H9 (cell line): ENCODE measurements around the gene XRCC6. TPM values are rescaled to one million over a fixed set of nuclear protein-coding genes. Genes with fewer than 3 reads are reported as not detected.

ENCODE experiments used
- DNase-seq: peaks from one replicate; pipeline ENCODE4 v3.0.0-alpha.2; 2017
- H2AFZ ChIP-seq: one replicate; pipeline ENCODE4 v1.6.1; 2013; ENCODE audit warnings: mild to moderate bottlenecking, low read length, control low read depth, moderate library complexity
- H2AK5ac ChIP-seq: 2 replicates; pipeline ENCODE4 v1.6.1; 2013; ENCODE audit warnings: low read length, control low read depth, mixed read lengths; ENCODE audit not compliant: insufficient read length
- H2BK120ac ChIP-seq: one replicate; pipeline ENCODE4 v1.6.1; 2013; ENCODE audit warnings: low read depth, mild to moderate bottlenecking, low read length, control low read depth, inconsistent platforms; ENCODE audit not compliant: poor library complexity, severe bottlenecking
- H2BK12ac ChIP-seq: 2 replicates; pipeline ENCODE4 v1.6.1; 2013; ENCODE audit warnings: low read length, control low read depth, mixed read lengths, low read depth; ENCODE audit not compliant: insufficient read length
- H2BK15ac ChIP-seq: 2 replicates; pipeline ENCODE4 v1.6.1; 2013; ENCODE audit warnings: low read depth, low read length, control low read depth
- H2BK20ac ChIP-seq: one replicate; pipeline ENCODE4 v1.6.1; 2013; ENCODE audit warnings: low read depth, mild to moderate bottlenecking, low read length, control low read depth, inconsistent platforms; ENCODE audit not compliant: poor library complexity, severe bottlenecking
- H2BK5ac ChIP-seq: 2 replicates; pipeline ENCODE4 v1.6.1; 2013; ENCODE audit warnings: low read length, control low read depth, mixed read lengths; ENCODE audit not compliant: insufficient read length
- H3K14ac ChIP-seq: 2 replicates; pipeline ENCODE4 v1.6.1; 2013; ENCODE audit warnings: low read length, control low read depth; ENCODE audit not compliant: insufficient read depth
- H3K18ac ChIP-seq: 2 replicates; pipeline ENCODE4 v1.6.1; 2013; ENCODE audit warnings: low read depth, mild to moderate bottlenecking, mixed read lengths, low read length, control low read depth; ENCODE audit not compliant: insufficient read length
- H3K23ac ChIP-seq: 2 replicates; pipeline ENCODE4 v1.6.1; 2013; ENCODE audit warnings: low read length, control low read depth, mixed read lengths, low read depth; ENCODE audit not compliant: insufficient read length
- H3K23me2 ChIP-seq: 2 replicates; pipeline ENCODE4 v1.6.1; 2013; ENCODE audit warnings: low read depth, mild to moderate bottlenecking, mixed read lengths, low read length, control low read depth; ENCODE audit not compliant: insufficient read length, poor library complexity, severe bottlenecking
- H3K27ac ChIP-seq: 2 replicates; pipeline ENCODE4 v1.5.1; 2013; ENCODE audit warnings: low read length, control low read depth, mixed read lengths, low read depth; ENCODE audit not compliant: insufficient read length
- H3K27me3 ChIP-seq: 2 replicates; pipeline ENCODE4 v1.6.1; 2013; ENCODE audit warnings: low read length, control low read depth, inconsistent platforms; ENCODE audit not compliant: insufficient read depth
- H3K4ac ChIP-seq: 2 replicates; pipeline ENCODE4 v1.6.1; 2013; ENCODE audit warnings: low read depth, mild to moderate bottlenecking, control low read depth, inconsistent platforms, low read length, moderate library complexity
- H3K4me1 ChIP-seq: 2 replicates; pipeline ENCODE4 v1.6.1; 2013; ENCODE audit warnings: low read length, control low read depth, inconsistent platforms; ENCODE audit not compliant: insufficient read depth
- H3K4me2 ChIP-seq: 2 replicates; pipeline ENCODE4 v1.6.1; 2013; ENCODE audit warnings: low read length, control low read depth, mixed read lengths; ENCODE audit not compliant: insufficient read length, insufficient read depth
- H3K56ac ChIP-seq: 2 replicates; pipeline ENCODE4 v1.6.1; 2013; ENCODE audit warnings: low read depth, mild to moderate bottlenecking, mixed read lengths, low read length, control low read depth; ENCODE audit not compliant: insufficient read length
- H3K79me1 ChIP-seq: 2 replicates; pipeline ENCODE4 v1.6.1; 2013; ENCODE audit warnings: low read depth, mild to moderate bottlenecking, moderate library complexity, low read length, control low read depth, inconsistent platforms; ENCODE audit not compliant: insufficient read depth, poor library complexity, severe bottlenecking
- H3K79me2 ChIP-seq: 2 replicates; pipeline ENCODE4 v1.6.1; 2013; ENCODE audit warnings: low read length, control low read depth, inconsistent platforms; ENCODE audit not compliant: insufficient read depth
- H3K9ac ChIP-seq: 2 replicates; pipeline ENCODE4 v1.6.1; 2013; ENCODE audit warnings: low read length, control low read depth, mixed read lengths; ENCODE audit not compliant: insufficient read length; ENCODE audit errors: extremely low read depth
- H3K9me3 ChIP-seq: one replicate; pipeline ENCODE4 v1.6.1; 2013; ENCODE audit warnings: low read depth, low read length, inconsistent platforms; ENCODE audit not compliant: control insufficient read depth
- H3T11ph ChIP-seq: one replicate; pipeline ENCODE4 v1.6.1; 2013; ENCODE audit warnings: mild to moderate bottlenecking, low read length, control low read depth, inconsistent platforms
- H4K20me1 ChIP-seq: one replicate; pipeline ENCODE4 v1.6.1; 2013; ENCODE audit not compliant: control insufficient read depth, insufficient read length, insufficient read depth
- H4K5ac ChIP-seq: 2 replicates; pipeline ENCODE4 v1.6.1; 2013; ENCODE audit warnings: low read depth, mild to moderate bottlenecking, mixed read lengths, low read length, control low read depth; ENCODE audit not compliant: insufficient read length
- H4K8ac ChIP-seq: replicated peaks from 2 replicates; pipeline ENCODE4 v1.6.1; 2013; ENCODE audit warnings: low read length, control low read depth, mixed read lengths, low read depth; ENCODE audit not compliant: insufficient read length
- H4K91ac ChIP-seq: 2 replicates; pipeline ENCODE4 v1.6.1; 2013; ENCODE audit warnings: low read depth, mild to moderate bottlenecking, moderate library complexity, mixed read lengths, low read length, control low read depth; ENCODE audit not compliant: insufficient read length
- H3K27ac Mint-ChIP-seq, 3 experiments: 2 replicates in 2 of 3; 3 replicates in 1 of 3; pipeline ENCODE4 v1.8.0; 2020 to 2021; ENCODE audit warnings: mixed read lengths in 3 of 3, mild to moderate bottlenecking in 1 of 3, moderate library complexity in 1 of 3
- H3K27me3 Mint-ChIP-seq: 2 replicates; pipeline ENCODE4 v1.8.0; 2021; ENCODE audit warnings: low read depth, mild to moderate bottlenecking, moderate library complexity, mixed read lengths
- H3K36me3 Mint-ChIP-seq, 3 experiments: 2 replicates in 2 of 3; 3 replicates in 1 of 3; pipeline ENCODE4 v1.8.0; 2020 to 2021; ENCODE audit warnings: low read depth in 3 of 3, mixed read lengths in 3 of 3; ENCODE audit not compliant: insufficient read depth in 1 of 3
- H3K4me1 Mint-ChIP-seq, 2 experiments: 2 replicates each; pipeline ENCODE4 v1.8.0; 2020; ENCODE audit warnings: mixed read lengths in 2 of 2
- H3K4me3 Mint-ChIP-seq, 2 experiments: 2 replicates in 1 of 2; 3 replicates in 1 of 2; pipeline ENCODE4 v1.8.0; 2020 to 2021; ENCODE audit warnings: mild to moderate bottlenecking in 2 of 2, mixed read lengths in 2 of 2, moderate library complexity in 1 of 2
- H3K9me3 Mint-ChIP-seq, 2 experiments: 2 replicates in 1 of 2; 3 replicates in 1 of 2; pipeline ENCODE4 v1.8.0; 2020; ENCODE audit warnings: mild to moderate bottlenecking in 2 of 2, mixed read lengths in 2 of 2, moderate library complexity in 1 of 2
- CTCF ChIP-seq: fragments of 200-600 bp; sonication (generic); conservative IDR thresholded peaks from 3 replicates; pipeline ENCODE4 v1.8.0; 2021; ENCODE audit warnings: antibody characterized with exemption, mild to moderate bottlenecking
- WGBS: extraction: QIAGEN DNeasy Blood & Tissue Kit; methylation state at CpG from one replicate; pipeline ENCODE4 v1.1.7; 2013; ENCODE audit warnings: missing lambda C conversion rate, low lambda C conversion rate, mixed read lengths; ENCODE audit not compliant: insufficient read length; ENCODE audit errors: extremely low coverage; 5-methylcytosine and 5-hydroxymethylcytosine counted together
- total RNA-seq: library from RNA; stranded (reverse); gene quantifications from 2 replicates; pipeline ENCODE4 v1.2.1, GENCODE V29; 2021

XRCC6 gene
- total RNA-seq, 1 experiment from 2014 or later, result 461 TPM

DNA sequence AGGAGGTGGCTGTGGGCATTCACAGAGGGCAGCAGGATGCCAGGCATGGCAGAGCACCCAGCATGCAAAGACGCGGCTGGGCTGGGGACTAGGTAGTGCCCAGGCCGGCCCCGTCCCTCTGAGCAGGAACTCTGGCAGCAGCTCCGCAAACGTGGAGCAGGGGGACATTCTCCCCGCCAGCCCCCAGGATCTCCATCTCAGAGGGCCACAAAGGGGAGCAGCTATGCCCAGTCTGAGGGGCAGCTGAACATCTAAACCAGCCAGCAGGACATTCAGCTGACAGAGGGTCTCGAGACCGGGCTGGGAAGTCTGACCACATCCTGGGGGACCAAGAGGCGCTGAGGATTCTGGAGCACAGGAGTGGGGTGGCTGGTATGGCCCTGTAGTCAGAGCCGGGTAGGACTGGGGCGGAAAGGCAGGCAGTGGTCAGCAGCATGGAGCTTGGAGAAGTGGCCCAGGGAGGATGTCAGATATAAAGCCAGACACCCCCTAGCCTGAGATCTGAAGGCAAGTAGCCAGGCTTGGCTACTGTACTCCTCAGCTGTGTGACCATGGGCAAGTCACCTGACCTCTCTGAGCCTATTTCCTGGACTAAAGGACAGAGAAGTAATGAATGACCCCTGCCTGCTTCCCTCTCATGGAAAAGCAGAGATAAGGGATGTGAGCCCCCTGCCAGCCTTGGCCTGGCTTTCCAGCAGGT, 41.6 kb upstream of the XRCC6 start:
- no peak overlapping the region for H3K4ac ChIP-seq
- H3K4me1 Mint-ChIP-seq, result peaks cover 0 to 8% of the 10 kb centered on the region in 2 experiments; a peak in 2 of 4 replicates
- H3T11ph ChIP-seq, result no peak overlapping the region
- no CpG with 5 or more reads among the region's 12 CpGs for WGBS
- no peak overlapping the region; a peak in 1 of 7 replicates for H3K27ac Mint-ChIP-seq
- H2AK5ac ChIP-seq, result no peak overlapping the region
- no peak overlapping the region for H3K56ac ChIP-seq
- no peak overlapping the region for H3K14ac ChIP-seq
- H2BK12ac ChIP-seq, result no peak overlapping the region
- H3K9ac ChIP-seq, result no peak overlapping the region
- no peak for TF ChIP-seq CTCF
- no peak overlapping the region for H4K91ac ChIP-seq
- no peaks in the 10 kb centered on the region for H3K27me3 ChIP-seq
- H3K79me2 ChIP-seq, result no peaks in the 10 kb centered on the region
- no peak overlapping the region for H3K18ac ChIP-seq
- no peak overlapping the region for H3K4me3 Mint-ChIP-seq
- no peak for DNase-seq
- H3K4me1 ChIP-seq, result 0 out of 2 replicates have a peak, but pooled peaks cover 2% of the 10 kb centered on the region
- H3K4me2 ChIP-seq, result no peak overlapping the region
- no peak overlapping the region for H3K23ac ChIP-seq
- H3K79me1 ChIP-seq, result no peaks in the 10 kb centered on the region
- no peak overlapping the region for H2AFZ ChIP-seq
- H4K20me1 ChIP-seq, result no peaks in the 10 kb centered on the region
- H3K27me3 Mint-ChIP-seq, result peaks cover 2% of the 10 kb centered on the region; the same call in 1 of the 2 replicates
- H2BK20ac ChIP-seq, result no peak overlapping the region
- H3K9me3 Mint-ChIP-seq, result no peaks in the 10 kb centered on the region
- no peak overlapping the region for H3K27ac ChIP-seq
- no peak overlapping the region for H4K8ac ChIP-seq
- peaks cover 4 to 23% (median 4%) of the 10 kb centered on the region in 3 experiments; a peak in 5 of 7 replicates for H3K36me3 Mint-ChIP-seq
- no peak overlapping the region for H2BK15ac ChIP-seq
- H4K5ac ChIP-seq, result no peak overlapping the region
- no peak overlapping the region for H2BK120ac ChIP-seq
- no peaks in the 10 kb centered on the region for H3K9me3 ChIP-seq
- no peak overlapping the region for H2BK5ac ChIP-seq
- no peaks in the 10 kb centered on the region for H3K23me2 ChIP-seq
